Heart left ventricle (tissue), 13 donors: ENCODE data around the gene UBA7.

Source experiments
- POLR2A ChIP-seq, 2 donors: fragments of 450-650 bp; IDR thresholded peaks; one replicate each; pipeline ENCODE4 v1.6.1; 2017; ENCODE audit warnings: antibody characterized with exemption in 2 of 2, mild to moderate bottlenecking in 2 of 2, moderate library complexity in 2 of 2
- TF ChIP-seq, protein P1 (sequence below), 12 donors: fragments of 200-600 bp; sonication (generic) in 4 of 12; IDR thresholded peaks; one replicate each; pipeline versions ENCODE4 v1.5.0 to v1.8.0; 2018 to 2022; ENCODE audit warnings: antibody characterized with exemption in 12 of 12, mild to moderate bottlenecking in 5 of 12
- donor health status: ischemic (EF 13 %, LVEDD 7.1; RV severe dilation, severe dysfunction).
- donor health status: DM: no; HTN: yes; CAD: no.
- donor health status: DM: no; HTN: no; CAD: no.
- donor health status: ischemic (EF 25% LVEDD 6.9; RV normal size, moderate dysfunction).
- donor health status: ischemic (EF 25% LVEDD 5.7; RV mildly dilated, moderate dysfunction).
- donor health status: ischemic (EF 35%, LVEDD 5.7; RV mildly dilated, moderate dysfunction).
- donor health status: nonischemic (EF 11% LVEDD 7.7; RV severe dilation, severe dysfunction).
- donor health status: DM: yes; HTN: yes; CAD: no.
- donor health status: PGD.
- donor health status: ischemic (EF 29% LVEDD 5.4; RV normal size, mild dysfunction).
- donor health status: nonischemic (EF 23%, LVEDD 6.1; RV moderate dilation, normal function).

DNA sequence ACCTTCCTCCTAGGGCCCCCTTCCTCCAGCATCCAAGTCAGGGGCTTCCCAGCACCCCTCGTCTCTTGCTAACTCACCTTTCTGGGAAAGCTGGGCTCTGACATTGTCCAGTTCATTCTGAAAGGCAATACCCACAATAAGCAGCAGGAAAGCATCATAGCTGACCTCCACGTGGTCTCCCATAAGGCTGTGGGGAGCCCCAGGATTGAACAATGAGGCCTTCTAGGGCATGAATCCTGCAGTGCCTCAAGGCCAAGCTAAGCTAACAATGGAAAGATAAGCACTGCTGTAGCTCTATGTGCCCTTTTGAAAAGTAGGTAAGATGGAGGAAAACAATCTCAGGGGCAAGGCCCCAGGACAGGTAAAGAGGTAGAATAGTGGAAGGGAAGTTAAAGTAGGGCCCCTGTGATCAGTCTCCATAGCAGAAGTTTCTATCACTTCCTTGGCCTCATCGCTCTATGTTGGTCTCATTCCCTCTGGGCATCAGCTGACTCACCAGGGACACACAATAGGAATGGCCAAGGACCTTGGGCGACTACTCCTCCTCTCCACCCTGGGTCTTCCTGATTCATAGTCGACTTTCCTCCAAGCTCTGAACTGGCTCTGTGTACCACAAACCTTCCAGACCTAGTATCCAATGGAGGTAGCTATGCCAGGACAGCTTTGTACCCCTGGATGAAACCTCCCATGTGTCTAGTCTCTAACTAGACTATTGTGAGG, 30.9 kb upstream of the UBA7 start:
- TF ChIP-seq, protein P1, sequence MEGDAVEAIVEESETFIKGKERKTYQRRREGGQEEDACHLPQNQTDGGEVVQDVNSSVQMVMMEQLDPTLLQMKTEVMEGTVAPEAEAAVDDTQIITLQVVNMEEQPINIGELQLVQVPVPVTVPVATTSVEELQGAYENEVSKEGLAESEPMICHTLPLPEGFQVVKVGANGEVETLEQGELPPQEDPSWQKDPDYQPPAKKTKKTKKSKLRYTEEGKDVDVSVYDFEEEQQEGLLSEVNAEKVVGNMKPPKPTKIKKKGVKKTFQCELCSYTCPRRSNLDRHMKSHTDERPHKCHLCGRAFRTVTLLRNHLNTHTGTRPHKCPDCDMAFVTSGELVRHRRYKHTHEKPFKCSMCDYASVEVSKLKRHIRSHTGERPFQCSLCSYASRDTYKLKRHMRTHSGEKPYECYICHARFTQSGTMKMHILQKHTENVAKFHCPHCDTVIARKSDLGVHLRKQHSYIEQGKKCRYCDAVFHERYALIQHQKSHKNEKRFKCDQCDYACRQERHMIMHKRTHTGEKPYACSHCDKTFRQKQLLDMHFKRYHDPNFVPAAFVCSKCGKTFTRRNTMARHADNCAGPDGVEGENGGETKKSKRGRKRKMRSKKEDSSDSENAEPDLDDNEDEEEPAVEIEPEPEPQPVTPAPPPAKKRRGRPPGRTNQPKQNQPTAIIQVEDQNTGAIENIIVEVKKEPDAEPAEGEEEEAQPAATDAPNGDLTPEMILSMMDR (IDR thresholded peaks at IDR 0.05) = no peak
- no peak for TF ChIP-seq POLR2A (IDR thresholded peaks at IDR 0.05)
